HG02870 (cell line): Measurements from ENCODE around the gene CFAP20.
A peak's percentile ranks its signal among the peaks of the same experiment; 100 is the strongest.

ENCODE experiments used
- ATAC-seq: cut with Tn5 transposase; IDR thresholded peaks from one replicate; pipeline ENCODE4 v1.9.1; 2021; ENCODE audit warnings: mild to moderate bottlenecking, moderate library complexity; ENCODE audit not compliant: unreplicated experiment

The CFAP20 gene

DNA sequence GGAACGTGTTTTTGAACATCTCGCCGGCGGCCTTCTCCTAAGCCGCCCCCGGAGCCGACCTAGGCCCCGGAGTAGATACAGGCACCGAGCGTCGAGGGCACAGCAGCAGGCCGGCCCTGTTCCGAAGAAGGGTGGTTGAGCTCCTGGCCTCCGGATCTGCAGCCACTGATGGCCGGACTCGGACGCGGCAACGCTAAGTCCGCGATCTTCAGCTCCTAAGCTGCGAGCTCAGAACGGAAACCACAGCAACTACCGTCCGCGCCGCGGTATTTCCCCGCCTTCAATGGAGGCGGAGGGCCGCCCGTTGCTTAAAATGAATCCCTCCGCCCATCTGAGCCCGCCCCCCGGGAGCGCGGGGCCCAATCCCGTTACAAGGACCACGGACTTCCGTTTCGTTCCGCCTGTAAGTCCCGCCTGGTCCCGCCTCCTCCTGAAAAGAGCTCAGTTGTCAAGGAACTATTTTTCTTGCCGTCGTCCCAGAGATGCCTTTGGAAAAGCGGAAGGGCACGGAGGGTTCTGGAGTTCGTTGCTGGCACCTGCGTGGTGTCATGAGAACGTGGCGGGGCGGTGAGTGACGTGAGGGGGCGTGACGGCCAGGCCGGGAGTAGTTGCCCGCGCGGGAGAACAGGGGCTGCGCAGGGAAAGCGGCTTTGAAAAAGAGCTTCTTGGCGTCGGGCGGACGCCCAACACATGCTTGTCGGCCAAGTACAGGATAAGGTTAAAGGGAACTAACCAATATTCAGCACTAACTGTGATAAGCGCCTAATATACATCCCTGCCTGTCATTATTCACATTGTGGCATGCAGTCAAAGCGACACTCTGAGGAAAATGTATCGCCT lies at the start of gene CFAP20:
TSS of gene CFAP20 (minus strand) at position 285 of the 840 bp plus-strand sequence. CDS start at position 19, 266 bp downstream.
- peak; percentile 75 for ATAC-seq

GRCh38 chr16:58177353-58177710 lies 48.2 kb upstream of the CFAP20 start:
- ATAC-seq, result no peak

- ATAC-seq, result no peak
Observed at GRCh38 chr16:58176608-58177352, 47.6 kb upstream of the CFAP20 start.

GRCh38 chr16:58170223-58170622 lies 41.0 kb upstream of the CFAP20 start:
- ATAC-seq, result no peak

GRCh38 chr16:58160855-58161254 lies 31.7 kb upstream of the CFAP20 start:
- ATAC-seq, result no peak

GRCh38 chr16:58158725-58159124 lies 29.5 kb upstream of the CFAP20 start:
- ATAC-seq, result no peak

DNA sequence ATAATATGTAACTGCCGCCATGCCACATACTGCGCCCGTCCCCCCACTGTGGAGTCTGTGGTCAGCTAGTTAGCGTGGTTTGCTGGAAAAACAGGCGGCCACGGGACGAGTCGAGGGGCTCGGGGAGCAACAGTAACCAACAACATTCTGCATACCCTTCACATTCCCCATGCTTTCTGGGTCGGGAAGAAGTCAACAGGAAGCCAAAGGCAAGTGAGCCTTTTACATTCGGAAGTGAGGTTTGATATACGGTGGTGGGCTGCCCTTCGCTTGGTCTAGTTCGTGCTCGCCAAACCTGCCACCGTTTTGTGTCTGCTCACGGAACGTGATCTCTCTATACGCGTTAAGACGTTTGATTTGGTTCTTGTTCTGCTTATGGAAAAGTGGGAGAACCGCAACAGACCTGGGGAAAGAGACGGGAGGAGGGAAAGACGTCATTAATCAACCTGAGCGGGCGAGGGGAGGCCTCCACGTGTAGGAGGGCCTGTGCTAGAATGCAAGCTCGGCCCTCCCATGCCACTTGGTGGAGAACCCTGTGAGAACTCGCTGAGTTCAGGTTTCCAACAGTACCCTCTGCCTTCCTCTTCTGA lies 28.9 kb upstream of the CFAP20 start:
- ATAC-seq, result no peak

- ATAC-seq, result no peak
Observed at GRCh38 chr16:58157239-58157638, 28.1 kb upstream of the CFAP20 start.

GRCh38 chr16:58155839-58156238 lies 26.7 kb upstream of the CFAP20 start:
- peak; percentile 46 for ATAC-seq

DNA sequence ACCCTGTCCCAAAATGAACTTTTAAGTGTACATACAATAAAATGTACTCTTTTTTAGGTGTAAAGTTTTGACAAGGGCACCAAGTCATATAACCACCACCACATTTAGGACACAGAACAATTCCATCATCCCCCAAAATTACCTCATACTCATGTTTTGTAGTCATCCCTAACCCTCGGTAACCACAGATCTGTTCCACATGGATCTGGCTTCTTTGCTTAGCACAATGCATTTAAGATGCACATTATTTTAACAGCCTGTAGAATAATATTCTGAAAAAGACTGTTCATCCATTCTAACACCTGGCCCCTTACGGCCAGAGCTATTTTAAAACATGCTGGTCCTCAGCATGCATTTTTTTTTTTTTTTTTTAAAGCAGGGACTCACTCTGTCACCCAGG lies 25.2 kb upstream of the CFAP20 start:
- ATAC-seq, result no peak

DNA sequence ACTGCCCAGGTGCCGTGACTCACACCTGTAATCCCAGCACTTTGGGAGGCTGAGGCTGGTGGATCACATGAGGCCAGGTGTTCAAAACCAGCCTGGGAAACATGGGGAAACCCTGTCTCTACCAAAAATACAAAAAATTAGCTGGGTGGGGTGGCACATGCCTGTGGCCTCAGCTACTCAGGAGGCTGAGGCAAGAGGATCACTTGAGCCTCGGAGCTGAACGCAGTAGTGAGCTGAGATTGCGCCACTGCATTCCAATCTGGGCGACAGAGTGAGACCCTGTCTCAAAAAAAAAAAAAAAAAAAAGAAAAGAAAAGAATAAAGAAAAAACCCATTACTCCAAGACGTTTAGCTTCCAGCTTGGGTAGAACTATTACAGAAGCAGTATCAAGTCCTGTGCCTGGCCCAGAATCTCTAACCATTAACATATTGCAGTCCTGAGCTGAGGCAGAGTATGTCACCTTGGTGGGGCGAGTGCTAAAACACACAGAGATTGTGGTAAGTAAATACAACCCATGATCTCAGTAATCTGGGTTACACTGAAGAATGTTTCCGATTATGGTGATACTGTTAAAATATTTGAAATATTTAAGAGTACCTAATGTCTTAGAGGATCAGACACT lies 23.2 kb upstream of the CFAP20 start:
- ATAC-seq, result no peak

- ATAC-seq, result no peak
Observed at GRCh38 chr16:58148526-58148925, 19.3 kb upstream of the CFAP20 start.

DNA sequence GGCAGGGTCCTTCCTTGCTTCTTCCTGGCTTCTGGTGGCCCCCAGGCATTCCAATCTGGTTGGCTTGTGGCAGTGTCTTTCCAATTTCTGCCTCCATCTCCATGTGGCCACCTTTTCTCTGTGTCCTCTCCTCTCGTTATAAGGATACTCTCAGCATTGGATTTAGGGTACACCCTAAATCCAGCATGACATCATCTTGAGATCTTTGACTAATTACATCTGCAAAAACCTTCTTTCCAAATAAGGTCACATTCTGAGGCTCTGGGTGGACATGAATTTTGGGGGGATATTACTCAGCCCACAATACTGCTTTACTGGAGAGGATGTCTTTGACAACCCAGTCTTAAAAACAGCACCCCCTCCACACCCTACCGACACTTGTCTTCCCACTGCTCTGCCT lies 18.9 kb upstream of the CFAP20 start:
- no peak for ATAC-seq

DNA sequence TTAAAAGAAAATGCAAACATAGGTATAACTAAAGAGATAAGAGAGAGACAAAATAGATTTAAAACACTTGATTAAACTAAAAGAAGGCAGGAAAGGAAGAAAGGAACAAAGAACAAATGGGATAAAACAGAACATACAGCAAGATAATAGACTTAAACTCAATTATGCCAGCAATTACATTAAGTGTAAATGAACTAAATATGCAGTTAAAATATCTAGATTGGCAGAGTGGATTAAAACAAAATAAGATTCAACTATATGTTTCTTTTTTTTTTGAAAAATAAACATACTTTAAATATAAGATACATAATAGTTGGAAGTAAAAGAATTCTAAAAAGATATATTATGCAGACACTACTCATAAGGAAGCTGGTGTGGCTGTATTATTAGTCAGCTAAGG lies 9.7 kb upstream of the CFAP20 start:
- ATAC-seq, result no peak

- ATAC-seq, result no peak
Observed at GRCh38 chr16:58137581-58137980, 8.4 kb upstream of the CFAP20 start.

- peak; percentile 4 for ATAC-seq
Observed at GRCh38 chr16:58128711-58129096, 477 bp downstream of the CFAP20 start.

- ATAC-seq, result no peak
Observed at GRCh38 chr16:58128181-58128631, 975 bp downstream of the CFAP20 start.

GRCh38 chr16:58127634-58128033 lies 1.5 kb downstream of the CFAP20 start:
- ATAC-seq, result no peak

- ATAC-seq, result no peak
Observed at GRCh38 chr16:58127033-58127556, 2.1 kb downstream of the CFAP20 start.

GRCh38 chr16:58126451-58126961 lies 2.7 kb downstream of the CFAP20 start:
- no peak for ATAC-seq

DNA sequence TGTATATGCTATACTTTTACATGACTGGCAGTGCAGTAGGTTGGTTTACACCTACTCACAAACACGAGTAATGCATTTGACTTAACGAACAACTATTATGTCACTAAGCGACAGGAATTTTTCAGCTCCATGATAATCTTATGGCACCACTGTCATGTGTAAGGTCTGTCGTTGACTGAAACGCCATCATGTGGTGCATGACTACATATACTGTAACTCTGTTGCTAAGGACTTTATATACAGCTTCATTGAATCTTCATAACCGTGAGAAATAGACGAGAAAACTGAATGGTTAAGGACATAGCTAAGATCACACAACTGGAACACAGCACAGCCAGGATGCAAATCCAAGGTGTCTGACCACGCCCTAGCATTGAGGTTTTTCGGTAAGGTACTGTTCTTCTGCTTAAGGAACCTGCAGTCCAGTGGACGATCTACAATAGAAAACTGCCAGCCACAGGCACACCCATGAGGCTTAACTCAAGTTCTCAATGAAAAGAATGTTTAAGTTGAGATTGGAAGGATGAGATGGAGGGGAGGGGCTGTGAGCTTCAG lies 3.3 kb downstream of the CFAP20 start:
- ATAC-seq, result no peak
